Common myeloid progenitor, CD34-positive (primary cell): ENCODE measurements around the gene TMEM139.
"Not testable (repeated sequence)": the region's sequence is repeated elsewhere in the genome, so short reads cannot be mapped to it uniquely, and the experiment has no call there.

Experiments
- CTCF ChIA-PET: fragments of 350-600 bp; sonication (Branson Sonifier 250); formaldehyde crosslinking; loops from one replicate; lab custom pipeline; 2021; ENCODE audit warnings: antibody characterized with exemption; lab: Charles Lee
- POLR2A ChIA-PET: fragments of 350-600 bp; sonication (Branson Sonifier 250); formaldehyde crosslinking; loops from one replicate; lab custom pipeline; 2021; ENCODE audit warnings: antibody characterized with exemption; lab: Charles Lee
- DNase-seq, 3 donors: peaks; one replicate each; pipeline versions ENCODE4 v3.0.0 to v3.0.0-alpha.2; 2013
- H3K27ac ChIP-seq, 2 experiments: 1 replicate in 1 of 2; 2 replicates in 1 of 2; pipeline ENCODE4 v1.7.0; 2013; ENCODE audit warnings: inconsistent platforms in 2 of 2, low read length in 2 of 2, mild to moderate bottlenecking in 2 of 2, low read depth in 1 of 2, moderate library complexity in 1 of 2; ENCODE audit not compliant: severe bottlenecking in 2 of 2, insufficient read depth in 1 of 2, poor library complexity in 1 of 2
- H3K27me3 ChIP-seq, 5 experiments: replicated peaks in 2 of 5; 1 replicate in 3 of 5; 2 replicates in 2 of 5; pipeline versions ENCODE4 v1.6.1 to v1.7.0; 2013; ENCODE audit warnings: low read length in 4 of 5, mild to moderate bottlenecking in 2 of 5, moderate library complexity in 2 of 5, inconsistent platforms in 1 of 5; ENCODE audit not compliant: insufficient read depth in 5 of 5, control insufficient read depth in 4 of 5
- H3K36me3 ChIP-seq, 4 experiments: 1 replicate in 2 of 4; 2 replicates in 2 of 4; pipeline versions ENCODE4 v1.6.1 to v1.7.0; 2013; ENCODE audit warnings: low read length in 3 of 4, control low read depth in 1 of 4, mild to moderate bottlenecking in 1 of 4; ENCODE audit not compliant: control insufficient read depth in 4 of 4, insufficient read depth in 4 of 4
- H3K4me1 ChIP-seq, 4 experiments: 1 replicate in 3 of 4; 2 replicates in 1 of 4; pipeline versions ENCODE4 v1.6.1 to v1.7.1; 2013; ENCODE audit warnings: low read length in 3 of 4, mild to moderate bottlenecking in 3 of 4, control low read depth in 1 of 4, inconsistent platforms in 1 of 4, moderate library complexity in 1 of 4; ENCODE audit not compliant: control insufficient read depth in 4 of 4, insufficient read depth in 4 of 4; ENCODE audit errors: control extremely low read depth in 1 of 4
- H3K4me3 ChIP-seq, 7 experiments: 1 replicate in 4 of 7; 2 replicates in 3 of 7; pipeline versions ENCODE4 v1.5.1 to v1.7.0; 2013; ENCODE audit warnings: mild to moderate bottlenecking in 7 of 7, low read length in 6 of 7, moderate library complexity in 6 of 7, inconsistent platforms in 2 of 7, low read depth in 2 of 7, control low read depth in 1 of 7; ENCODE audit not compliant: insufficient read depth in 4 of 7, control insufficient read depth in 1 of 7; ENCODE audit errors: extremely low read depth in 1 of 7
- H3K9me3 ChIP-seq, 5 experiments: 1 replicate in 4 of 5; 2 replicates in 1 of 5; pipeline versions ENCODE4 v1.6.1 to v1.7.1; 2013; ENCODE audit warnings: low read length in 4 of 5, mild to moderate bottlenecking in 2 of 5, inconsistent platforms in 1 of 5, low read depth in 1 of 5, moderate library complexity in 1 of 5; ENCODE audit not compliant: control insufficient read depth in 4 of 5, insufficient read depth in 2 of 5; ENCODE audit errors: control extremely low read depth in 1 of 5
- WGBS: methylation state at CpG from one replicate; pipeline ENCODE4 v1.1.5; 2013; ENCODE audit not compliant: insufficient coverage; 5-methylcytosine and 5-hydroxymethylcytosine counted together

TMEM139 gene

GRCh38 chr7:143264196-143264568 lies 20.6 kb upstream of the TMEM139 start:
- Histone ChIP-seq H3K4me3 (peak overlapping the region; percentile 82 to 98 (median 96)), H3K4me1 (peaks cover 4 to 42% (median 28%) of the 10 kb centered on the region in 4 experiments), H3K36me3 (peaks cover 12 to 37% (median 27%) of the 10 kb centered on the region in 4 experiments), H3K27ac (peak overlapping the region in 1 of 2 experiments; percentile 85)
- CTCF ChIA-PET, result interaction anchor here (1.1 to 5.5 kb wide), 4 partner anchors 9 to 24 kb away, joined by 3 to 27 read pairs (median 4); no protein-coding TSS in a partner anchor
- 76% methylated on average over 12 of the region's 15 CpGs for WGBS
- not testable (repeated sequence) for H3K9me3 ChIP-seq, H3K27me3 ChIP-seq, DNase-seq
- POLR2A ChIA-PET, result interaction anchor here (1.2 kb wide), 1 partner anchor 37 kb away, joined by 6 read pairs; no protein-coding TSS in a partner anchor

- POLR2A ChIA-PET, result no interaction called here
- no peaks in the 10 kb centered on the region for H3K9me3 ChIP-seq
- CTCF ChIA-PET, result interaction anchor here (1.0 to 5.5 kb wide), 5 partner anchors 9 to 107 kb away, joined by 3 to 27 read pairs (median 4); no protein-coding TSS in a partner anchor
- H3K4me1 ChIP-seq, result peaks cover 4 to 49% (median 31%) of the 10 kb centered on the region in 4 experiments
- 91% methylated on average over 13 of the region's 15 CpGs for WGBS
- peaks cover 21 to 47% (median 35%) of the 10 kb centered on the region in 4 experiments for H3K36me3 ChIP-seq
- DNase-seq, result no peak
- H3K27ac ChIP-seq, result peak overlapping the region in 1 of 2 experiments; percentile 19
- H3K4me3 ChIP-seq, result peak overlapping the region in 2 of 7 experiments; percentile 14 to 97
- H3K27me3 ChIP-seq, result no peaks in the 10 kb centered on the region
Observed at GRCh38 chr7:143265017-143265693, 19.6 kb upstream of the TMEM139 start.

- H3K4me1 ChIP-seq, result peaks cover 0 to 32% (median 20%) of the 10 kb centered on the region in 4 experiments
- 40% methylated on average over 5 of the region's 5 CpGs for WGBS
- POLR2A ChIA-PET, result no interaction called here
- no peak for DNase-seq
- CTCF ChIA-PET, result interaction anchor here (1.1 to 3.8 kb wide), 5 partner anchors 11 to 37 kb away, joined by 3 to 19 read pairs (median 4); no protein-coding TSS in a partner anchor
- H3K27ac ChIP-seq, result peak overlapping the region in 1 of 2 experiments; percentile 5
- H3K9me3 ChIP-seq, result no peaks in the 10 kb centered on the region
- peaks cover 21 to 47% (median 36%) of the 10 kb centered on the region in 4 experiments for H3K36me3 ChIP-seq
- H3K4me3 ChIP-seq, result no peak overlapping the region
- no peaks in the 10 kb centered on the region for H3K27me3 ChIP-seq
Observed at GRCh38 chr7:143269251-143269650, 15.5 kb upstream of the TMEM139 start.

- no CpG with 5 or more reads among the region's 1 CpG for WGBS
- H3K27me3 ChIP-seq, result no peaks in the 10 kb centered on the region
- no peaks in the 10 kb centered on the region for H3K9me3 ChIP-seq
- DNase-seq, result no peak
- no peak overlapping the region for H3K4me3 ChIP-seq
- peaks cover 17 to 35% (median 31%) of the 10 kb centered on the region in 4 experiments for H3K36me3 ChIP-seq
- H3K4me1 ChIP-seq, result peaks cover 0 to 19% (median 10%) of the 10 kb centered on the region in 4 experiments
- ChIA-PET CTCF (interaction anchor here (1.8 kb wide), 1 partner anchor 31 kb away, joined by 4 read pairs; no protein-coding TSS in a partner anchor), POLR2A (no interaction called here)
- no peak overlapping the region for H3K27ac ChIP-seq
Observed at GRCh38 chr7:143271240-143271639, 13.5 kb upstream of the TMEM139 start.

GRCh38 chr7:143272871-143273270 lies 11.9 kb upstream of the TMEM139 start:
- Histone ChIP-seq H3K9me3 (no peaks in the 10 kb centered on the region), H3K27me3 (no peaks in the 10 kb centered on the region), H3K4me3 (no peak overlapping the region), H3K27ac (no peak overlapping the region), H3K4me1 (peaks cover 0 to 19% (median 10%) of the 10 kb centered on the region in 4 experiments), H3K36me3 (peaks cover 9 to 23% (median 18%) of the 10 kb centered on the region in 4 experiments)
- WGBS, result no CpG with 5 or more reads among the region's 2 CpGs
- no peak for DNase-seq
- POLR2A ChIA-PET, result no interaction called here
- CTCF ChIA-PET, result interaction anchor here (0.8 to 1.8 kb wide), 2 partner anchors 23 to 32 kb away, joined by 3 to 4 read pairs; no protein-coding TSS in a partner anchor

GRCh38 chr7:143279186-143280098 lies 5.3 kb upstream of the TMEM139 start:
- no peak overlapping the region for H3K4me3 ChIP-seq
- no peaks in the 10 kb centered on the region for H3K36me3 ChIP-seq
- no peaks in the 10 kb centered on the region for H3K27me3 ChIP-seq
- DNase-seq, result peak in 2 of 3 donors; percentile 61 to 72
- peak overlapping the region in 1 of 2 experiments; percentile 49 for H3K27ac ChIP-seq
- 75% methylated on average over 4 of the region's 8 CpGs for WGBS
- CTCF ChIA-PET, result interaction anchor here (0.6 to 2.7 kb wide), 12 partner anchors 9 to 711 kb away, joined by 3 to 19 read pairs (median 3); partner anchors contain the start of genes CASP2 and GSTK1
- H3K4me1 ChIP-seq, result peaks cover 0 to 19% (median 13%) of the 10 kb centered on the region in 4 experiments
- POLR2A ChIA-PET, result interaction anchor here (1.2 kb wide), 2 partner anchors 9 to 16 kb away, joined by 3 to 4 read pairs; partner anchors contain the start of genes CASP2 and GSTK1
- H3K9me3 ChIP-seq, result no peaks in the 10 kb centered on the region
